Pancreas (tissue), 10 donors: Measurements from ENCODE around the gene FAAP100. TPM values are rescaled to one million over a fixed set of nuclear protein-coding genes. Genes with fewer than 3 reads are reported as not detected.

Experiments used
- ATAC-seq, 4 donors: fragments of 200-7000 bp; cut with Tn5 transposase; one replicate each; pipeline versions ENCODE4 v1.8.0 to v1.9.1; 2020; ENCODE audit warnings: mild to moderate bottlenecking in 4 of 4, moderate library complexity in 4 of 4
- DNase-seq, 6 donors: peaks; one replicate each; pipeline ENCODE4 v3.0.0-alpha.2; 2020
- FAIRE-seq: peaks from 2 replicates; lab custom pipeline; 2012; peaks lifted over from hg19 to GRCh38; lab: Jason Lieb, UNC
- H3K27ac ChIP-seq, 4 donors: fragments of 200-600 bp; sonication (generic); 1 replicate in 3 of 4; 2 replicates in 1 of 4; pipeline versions ENCODE4 v1.5.0 to v1.8.0; 2020
- H3K27me3 ChIP-seq, 4 donors: fragments of 200-600 bp; one replicate each; pipeline ENCODE4 v1.8.0; 2021
- H3K36me3 ChIP-seq, 3 donors: fragments of 200-600 bp; sonication (generic) in 1 of 3; one replicate each; pipeline versions ENCODE4 v1.5.0 to v1.8.0; 2020 to 2021
- H3K4me1 ChIP-seq, 3 donors: fragments of 200-600 bp; one replicate each; pipeline ENCODE4 v1.8.0; 2021
- H3K4me3 ChIP-seq, 4 donors: fragments of 200-600 bp; sonication (generic) in 2 of 4; one replicate each; pipeline versions ENCODE4 v1.5.0 to v1.8.0; 2020 to 2021
- H3K9me3 ChIP-seq, 4 donors: fragments of 200-600 bp; one replicate each; pipeline ENCODE4 v1.8.0; 2021
- CTCF ChIP-seq, 4 donors: fragments of 200-600 bp; sonication (generic) in 3 of 4; IDR thresholded peaks; one replicate each; pipeline versions ENCODE4 v1.5.0 to v1.8.0; 2021; ENCODE audit warnings: antibody characterized with exemption in 4 of 4
- WGBS, 2 donors: extraction: QIAGEN DNeasy Blood & Tissue Kit; methylation state at CpG; one replicate each; pipeline ENCODE4 v1.1.7; 2013; 5-methylcytosine and 5-hydroxymethylcytosine counted together
- intact Hi-C, 3 donors: fragments of 100-400 bp; cut with DNase I; formaldehyde crosslinking; loops; one replicate each; pipeline versions ENCODE4 v1.11.1 to v1.14.2; 2022
- polyA plus RNA-seq, 2 donors: library from polyadenylated mRNA; stranded (reverse); fragments of 200-250 nt; gene quantifications; one replicate each; pipeline ENCODE4 v1.2.3, GENCODE V29; 2013
- total RNA-seq, 6 donors: library from RNA; stranded (reverse); fragmentation: NEBNext Ultra II Directional in 4 of 6; extraction: Animal tissue kit (Norgen Biotek cat#: 25700) in 4 of 6; gene quantifications; one replicate each; pipeline versions ENCODE4 v1.2.1 to v1.2.4, GENCODE V29; 2021 to 2023
- donor health status: healthy with polysubstance abuse.
- donor health status: DM: no; HTN: no; CAD: no; lungs with moderate emphysema.
- donor health status: DM: no; HTN: no; CAD: no.
- donor health status: control.
- donor health status: control.
- donor health status: Bipolar disorder and iron deficiency.
- donor health status: DM: yes; HTN: yes; CAD: no.
- donor health status: DM: no; HTN: no; CAD: no.
- donor health status: DM: no; HTN: no; CAD: no.
- donor health status: DM: yes; HTN: yes; CAD: no.

FAAP100 gene
- total and polyA plus RNA-seq, 8 donors, result 9.4 to 66.0 (median 14.8) TPM

- peak overlapping the region in 3 of 4 donors; percentile 37 to 72 (median 60) for H3K4me3 ChIP-seq
- no peaks in the 10 kb centered on the region for H3K27me3 ChIP-seq
- H3K9me3 ChIP-seq, result no peaks in the 10 kb centered on the region
- TF ChIP-seq CTCF (IDR thresholded peaks at IDR 0.05), result no peak
- peaks cover 6 to 32% (median 15%) of the 10 kb centered on the region in 3 donors for H3K4me1 ChIP-seq
- WGBS, 2 donors, result 75 to 77% methylated on average over 13 to 14 of the region's 14 CpGs
- H3K27ac ChIP-seq, result peak overlapping the region; percentile 43 to 76 (median 72)
- DNase-seq (peak in 5 of 6 donors; percentile 19 to 85 (median 39)), ATAC-seq (peak in 3 of 4 donors; percentile 3 to 16 (median 13)), FAIRE-seq (no peak)
- no peaks in the 10 kb centered on the region for H3K36me3 ChIP-seq
- intact Hi-C loops, result no loop called here
Observed at GRCh38 chr17:81520021-81520901, 31.9 kb downstream of the FAAP100 start.

GRCh38 chr17:81519284-81520020 lies 32.7 kb downstream of the FAAP100 start:
- no peaks in the 10 kb centered on the region for H3K9me3 ChIP-seq
- peak; percentile 72 to 89 (median 80) for TF ChIP-seq CTCF (IDR thresholded peaks at IDR 0.05)
- H3K27ac ChIP-seq, result peak overlapping the region; percentile 43 to 76 (median 72)
- ATAC-seq, result peak; percentile 71 to 80 (median 76)
- intact Hi-C loops, result no loop called here
- WGBS, 2 donors, result 3 to 5% methylated on average over 58 to 61 of the region's 61 CpGs
- peaks cover 6 to 32% (median 15%) of the 10 kb centered on the region in 3 donors for H3K4me1 ChIP-seq
- FAIRE-seq, result no peak
- H3K27me3 ChIP-seq, result no peaks in the 10 kb centered on the region
- H3K4me3 ChIP-seq, result peak overlapping the region; percentile 23 to 72 (median 48)
- H3K36me3 ChIP-seq, result no peaks in the 10 kb centered on the region
- peak; percentile 74 to 92 (median 90) for DNase-seq

GRCh38 chr17:81518785-81519283 lies 33.3 kb downstream of the FAAP100 start:
- peak in 4 of 6 donors; percentile 56 to 85 (median 80) for DNase-seq
- Histone ChIP-seq H3K27me3 (no peaks in the 10 kb centered on the region), H3K4me1 (peaks cover 6 to 32% (median 15%) of the 10 kb centered on the region in 3 donors), H3K36me3 (no peaks in the 10 kb centered on the region), H3K9me3 (no peaks in the 10 kb centered on the region), H3K27ac (peak overlapping the region; percentile 43 to 76 (median 72)), H3K4me3 (peak overlapping the region; percentile 23 to 72 (median 48))
- ATAC-seq, result peak; percentile 48 to 59 (median 56)
- 8 to 12% methylated on average over 38 to 47 of the region's 47 CpGs for WGBS, 2 donors
- TF ChIP-seq CTCF (IDR thresholded peaks at IDR 0.05), result no peak
- intact Hi-C loops, result no loop called here
- FAIRE-seq, result no peak

GRCh38 chr17:81518113-81518784 lies 33.9 kb downstream of the FAAP100 start:
- intact Hi-C loops, result no loop called here
- WGBS, 2 donors, result 60 to 62% methylated on average over 24 of the region's 24 CpGs
- DNase-seq (peak in 3 of 6 donors; percentile 30 to 85 (median 43)), ATAC-seq (peak; percentile 0 to 1 (median 0)), FAIRE-seq (no peak)
- TF ChIP-seq CTCF (IDR thresholded peaks at IDR 0.05), result no peak
- Histone ChIP-seq H3K9me3 (no peaks in the 10 kb centered on the region), H3K4me1 (peaks cover 6 to 32% (median 15%) of the 10 kb centered on the region in 3 donors), H3K27ac (peak overlapping the region; percentile 43 to 76 (median 72)), H3K27me3 (no peaks in the 10 kb centered on the region), H3K4me3 (peak overlapping the region in 2 of 4 donors; percentile 60 to 72), H3K36me3 (no peaks in the 10 kb centered on the region)
